ENCODE measurements around the gene PCA3. TPM values are rescaled to one million over a fixed set of nuclear protein-coding genes. Genes with fewer than 3 reads are reported as not detected.

The PCA3 gene
- total and polyA plus RNA-seq, 2 donors (not counting 1 experiment from before 2014, with no cell fraction given) = 0.09 TPM; not detected in 1

DNA sequence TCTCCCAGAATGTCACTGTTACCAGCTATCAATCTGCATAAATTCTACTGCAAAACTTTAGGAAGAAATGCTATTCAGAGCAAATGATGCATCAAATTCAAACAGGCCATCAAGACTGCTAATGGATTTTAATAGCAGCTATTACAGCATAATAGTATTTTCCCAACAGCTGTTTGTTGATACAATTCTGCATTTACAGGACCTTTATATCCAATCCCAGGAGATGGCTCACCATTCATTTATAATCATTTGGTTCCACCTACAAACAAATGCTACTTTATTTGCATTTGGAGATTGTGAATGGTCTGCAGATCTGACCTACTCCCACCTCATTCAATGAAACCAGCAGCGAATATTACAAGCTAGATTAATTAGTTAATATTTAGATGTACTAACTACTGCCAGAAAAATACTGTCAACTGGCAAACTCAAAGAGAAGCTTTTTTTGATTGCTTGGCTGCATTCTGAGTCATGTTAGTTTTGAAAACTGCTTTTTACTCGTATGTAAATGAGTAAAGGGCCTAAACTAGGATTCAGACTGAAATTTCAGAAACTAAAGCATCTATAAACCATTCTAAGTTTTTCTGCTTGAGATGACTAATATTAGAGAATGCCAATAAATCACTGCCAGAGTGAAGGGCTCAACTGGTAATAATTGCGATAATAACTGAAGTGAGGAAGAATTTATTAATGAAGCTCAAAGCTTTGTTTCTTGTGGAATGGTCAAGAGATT is 7.1 kb upstream of the PCA3 start:
- Histone ChIP-seq H2AFZ (ENCODE audit: insufficient read depth, low read depth, low read length, poor library complexity, severe bottlenecking) (no peak overlapping the region), H3K36me3 (replicated peaks in 1 of 2; ENCODE audit: control extremely low read depth in 1 of 2, control insufficient read depth in 1 of 2, extremely low read depth in 1 of 2, insufficient read depth in 2 of 2, low read length in 1 of 2) (no peaks in the 10 kb centered on the region), H3K9me3 (ENCODE audit: control extremely low read depth in 1 of 3, control insufficient read depth in 2 of 3, insufficient read depth in 1 of 3, low read length in 2 of 3) (no peaks in the 10 kb centered on the region), H3K27ac (ENCODE audit: low read length in 2 of 2) (no peak overlapping the region), H3K27me3 (replicated peaks in 1 of 4; ENCODE audit: control extremely low read depth in 1 of 4, control insufficient read depth in 3 of 4, insufficient read depth in 4 of 4, low read length in 3 of 4) (no peaks in the 10 kb centered on the region), H3K4me3 (ENCODE audit: control extremely low read depth in 1 of 5, extremely low read depth in 1 of 5, insufficient read depth in 1 of 5, low read depth in 2 of 5, low read length in 4 of 5) (no peak overlapping the region), H3K4me1 (ENCODE audit: control insufficient read depth in 2 of 2, insufficient read depth in 2 of 2, low read length in 2 of 2) (peaks cover 44 to 55% of the 10 kb centered on the region in 2 donors), H3K4me2 (replicated peaks; ENCODE audit: low read depth, low read length, poor library complexity, severe bottlenecking) (no peak overlapping the region), H3K9ac (ENCODE audit: low read length) (no peak overlapping the region), H4K20me1 (ENCODE audit: control insufficient read depth, insufficient read depth, low read length, poor library complexity, severe bottlenecking) (no peaks in the 10 kb centered on the region), H3K79me2 (ENCODE audit: control insufficient read depth, insufficient read depth, low read length) (no peaks in the 10 kb centered on the region)
- Mint-ChIP-seq H3K9me3 (ENCODE audit: insufficient read depth) (no peaks in the 10 kb centered on the region), H3K4me3 (no peak overlapping the region), H3K27me3 (peaks cover 4% of the 10 kb centered on the region), H3K27ac (no peak overlapping the region), H3K4me1 (peaks cover 61% of the 10 kb centered on the region)
- 60% methylated on average over 1 of the region's 3 CpGs for WGBS (ENCODE audit: insufficient coverage)
- ChIA-PET CTCF (interaction anchor here (1.1 kb wide), 1 partner anchor 17 kb away, joined by 3 read pairs; no protein-coding TSS in a partner anchor), POLR2A (no interaction called here)
- ATAC-seq (ENCODE audit: low read depth) = no peak
- intact Hi-C loops (cut with micrococcal nuclease) = loop anchor here (5.0 kb wide), 2 partner anchors 300 to 420 kb away; partner anchors contain the start of genes GCNT1 and VPS13A
- TF ChIP-seq, protein P1, sequence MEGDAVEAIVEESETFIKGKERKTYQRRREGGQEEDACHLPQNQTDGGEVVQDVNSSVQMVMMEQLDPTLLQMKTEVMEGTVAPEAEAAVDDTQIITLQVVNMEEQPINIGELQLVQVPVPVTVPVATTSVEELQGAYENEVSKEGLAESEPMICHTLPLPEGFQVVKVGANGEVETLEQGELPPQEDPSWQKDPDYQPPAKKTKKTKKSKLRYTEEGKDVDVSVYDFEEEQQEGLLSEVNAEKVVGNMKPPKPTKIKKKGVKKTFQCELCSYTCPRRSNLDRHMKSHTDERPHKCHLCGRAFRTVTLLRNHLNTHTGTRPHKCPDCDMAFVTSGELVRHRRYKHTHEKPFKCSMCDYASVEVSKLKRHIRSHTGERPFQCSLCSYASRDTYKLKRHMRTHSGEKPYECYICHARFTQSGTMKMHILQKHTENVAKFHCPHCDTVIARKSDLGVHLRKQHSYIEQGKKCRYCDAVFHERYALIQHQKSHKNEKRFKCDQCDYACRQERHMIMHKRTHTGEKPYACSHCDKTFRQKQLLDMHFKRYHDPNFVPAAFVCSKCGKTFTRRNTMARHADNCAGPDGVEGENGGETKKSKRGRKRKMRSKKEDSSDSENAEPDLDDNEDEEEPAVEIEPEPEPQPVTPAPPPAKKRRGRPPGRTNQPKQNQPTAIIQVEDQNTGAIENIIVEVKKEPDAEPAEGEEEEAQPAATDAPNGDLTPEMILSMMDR (IDR thresholded peaks at IDR 0.05) = no peak
- TF ChIP-seq EZH2 (IDR thresholded peaks at IDR 0.05; ENCODE audit: borderline replicate concordance, insufficient read depth, low read depth, low read length, poor library complexity, severe bottlenecking) = no peak
- no peak for DNase-seq

DNA sequence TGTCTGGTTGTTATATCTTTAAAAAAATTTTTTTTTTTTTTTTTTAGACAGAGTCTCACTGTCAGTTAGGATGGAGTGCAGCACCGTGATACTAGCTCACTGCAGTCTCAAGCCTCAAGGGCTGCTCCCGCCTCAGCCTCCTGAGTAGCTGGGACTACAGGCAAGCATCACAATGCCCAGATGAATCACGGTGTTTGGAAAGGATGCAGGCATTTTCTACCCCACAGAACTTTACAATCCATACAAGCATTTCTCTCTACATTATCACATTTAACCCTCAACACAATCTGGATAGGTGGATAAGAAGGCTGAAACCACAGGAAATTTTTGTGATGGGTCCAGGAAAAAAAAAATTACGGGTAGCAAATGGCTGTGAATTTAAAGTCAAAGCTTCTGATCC is 5.8 kb upstream of the PCA3 start:
- TF ChIP-seq, protein P1 (IDR thresholded peaks at IDR 0.05) = no peak
- no peak for TF ChIP-seq EZH2 (IDR thresholded peaks at IDR 0.05; ENCODE audit: borderline replicate concordance, insufficient read depth, low read depth, low read length, poor library complexity, severe bottlenecking)
- DNase-seq (no peak), ATAC-seq (ENCODE audit: low read depth) (no peak)
- H3K36me3 ChIP-seq (replicated peaks in 1 of 2; ENCODE audit: control extremely low read depth in 1 of 2, control insufficient read depth in 1 of 2, extremely low read depth in 1 of 2, insufficient read depth in 2 of 2, low read length in 1 of 2) = no peaks in the 10 kb centered on the region
- H3K4me1 Mint-ChIP-seq = peaks cover 61% of the 10 kb centered on the region
- H3K9me3 Mint-ChIP-seq (ENCODE audit: insufficient read depth) = no peaks in the 10 kb centered on the region
- no peaks in the 10 kb centered on the region for H4K20me1 ChIP-seq (ENCODE audit: control insufficient read depth, insufficient read depth, low read length, poor library complexity, severe bottlenecking)
- no peak overlapping the region for H3K4me3 Mint-ChIP-seq
- peaks cover 4% of the 10 kb centered on the region for H3K27me3 Mint-ChIP-seq
- H3K4me2 ChIP-seq (replicated peaks; ENCODE audit: low read depth, low read length, poor library complexity, severe bottlenecking) = no peak overlapping the region
- no peak overlapping the region for H3K9ac ChIP-seq (ENCODE audit: low read length)
- H3K4me1 ChIP-seq (ENCODE audit: control insufficient read depth in 2 of 2, insufficient read depth in 2 of 2, low read length in 2 of 2) = peaks cover 44 to 55% of the 10 kb centered on the region in 2 donors
- ChIA-PET CTCF (no interaction called here), POLR2A (interaction anchor here (0.6 kb wide), 1 partner anchor 115 kb away, joined by 4 read pairs; no protein-coding TSS in a partner anchor)
- H2AFZ ChIP-seq (ENCODE audit: insufficient read depth, low read depth, low read length, poor library complexity, severe bottlenecking) = peak overlapping the region; percentile 44
- no peak overlapping the region for H3K4me3 ChIP-seq (ENCODE audit: control extremely low read depth in 1 of 5, extremely low read depth in 1 of 5, insufficient read depth in 1 of 5, low read depth in 2 of 5, low read length in 4 of 5)
- no peak overlapping the region for H3K27ac Mint-ChIP-seq
- H3K27me3 ChIP-seq (replicated peaks in 1 of 4; ENCODE audit: control extremely low read depth in 1 of 4, control insufficient read depth in 3 of 4, insufficient read depth in 4 of 4, low read length in 3 of 4) = no peaks in the 10 kb centered on the region
- H3K9me3 ChIP-seq (ENCODE audit: control extremely low read depth in 1 of 3, control insufficient read depth in 2 of 3, insufficient read depth in 1 of 3, low read length in 2 of 3) = no peaks in the 10 kb centered on the region
- intact Hi-C loops (cut with micrococcal nuclease) = loop anchor here (5.0 kb wide), 2 partner anchors 301 to 419 kb away; partner anchors contain the start of genes GCNT1 and VPS13A
- 74% methylated on average over 2 of the region's 4 CpGs for WGBS (ENCODE audit: insufficient coverage)
- peak overlapping the region in 1 of 2 donors; percentile 46 for H3K27ac ChIP-seq (ENCODE audit: low read length in 2 of 2)
- no peaks in the 10 kb centered on the region for H3K79me2 ChIP-seq (ENCODE audit: control insufficient read depth, insufficient read depth, low read length)

Measured in B cell (primary cell).